ENCODE results near the gene COL23A1.
A peak's percentile ranks its signal among the peaks of the same experiment; 100 is the strongest.
"Not testable (repeated sequence)": the region's sequence is repeated elsewhere in the genome, so short reads cannot be mapped to it uniquely, and the experiment has no call there.

Gene COL23A1

DNA sequence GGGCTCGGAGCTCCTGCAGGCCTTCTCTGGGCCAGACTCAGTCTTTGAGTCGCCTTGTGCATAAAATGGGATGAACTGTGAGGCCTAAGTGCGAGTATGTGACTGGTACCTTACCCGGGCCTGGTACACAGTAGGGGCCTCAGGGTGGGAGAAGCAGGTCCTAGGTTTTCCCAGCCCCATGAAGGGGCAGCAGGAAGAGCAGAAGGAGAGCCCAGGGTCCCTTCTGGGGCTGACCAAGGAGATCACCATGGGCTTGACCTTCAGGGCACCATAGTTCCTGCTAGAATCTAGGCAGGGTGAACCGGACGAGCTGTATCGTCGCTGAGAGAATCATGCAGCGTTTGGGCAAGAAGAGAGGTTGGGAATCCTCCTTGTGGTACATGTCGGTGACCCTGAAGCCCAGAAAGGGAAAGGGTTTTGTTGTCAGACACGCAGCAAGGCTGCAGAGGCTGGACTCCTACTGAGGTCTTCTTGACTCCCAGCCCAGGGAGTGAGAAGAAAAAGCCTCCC is 357.2 kb downstream of the COL23A1 start:
- H3K27ac ChIP-seq = peak overlapping the region; percentile 90

DNA sequence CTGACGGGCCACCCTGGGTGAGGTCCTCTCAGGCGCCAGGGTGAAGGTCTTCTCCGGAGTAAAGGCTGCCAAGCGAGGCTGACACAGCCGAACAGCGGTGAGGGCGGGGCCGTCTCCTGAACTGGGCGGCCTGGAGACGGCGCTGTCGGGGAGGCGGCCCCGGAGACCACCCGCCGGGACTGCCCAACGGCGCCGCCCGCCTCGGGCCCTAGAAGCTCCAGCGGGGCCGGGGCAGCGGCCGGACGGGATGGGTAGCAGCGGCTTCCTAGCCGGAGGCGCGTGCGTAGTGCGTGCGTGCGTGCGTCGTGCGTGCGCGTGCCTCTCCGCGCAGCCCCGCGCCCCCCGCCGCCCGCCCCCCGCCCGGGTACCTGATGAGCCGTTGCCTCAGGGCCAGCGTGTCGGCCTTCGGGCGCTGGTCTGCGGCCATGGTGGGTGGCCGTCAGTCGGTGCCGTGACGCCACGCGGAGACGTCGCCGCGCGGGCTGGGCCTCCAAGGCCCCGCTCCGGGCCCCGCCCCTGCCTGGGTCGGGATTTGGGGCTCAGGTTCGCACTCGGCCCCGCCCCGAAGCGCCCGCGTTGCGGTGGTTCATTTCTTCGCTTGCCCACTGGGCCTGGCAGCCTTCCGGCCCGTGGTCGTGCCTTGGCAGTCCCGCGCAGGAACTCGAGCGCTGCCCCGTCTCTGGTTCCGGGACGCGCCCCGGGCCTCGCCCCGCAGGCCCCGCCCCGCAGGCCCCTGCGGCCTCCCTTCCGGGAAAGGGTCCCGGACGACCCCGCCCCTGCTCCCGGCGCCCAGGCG is 357.9 kb downstream of the COL23A1 start, which contains the start of gene PHYKPL:
Gene PHYKPL (minus strand): TSS at position 679 of the 796 bp plus-strand sequence. CDS start 252 bp downstream, at position 427.
- H3K27ac ChIP-seq = peak within 1 kb of the TSS; percentile 90
- TF ChIP-seq, protein P1, sequence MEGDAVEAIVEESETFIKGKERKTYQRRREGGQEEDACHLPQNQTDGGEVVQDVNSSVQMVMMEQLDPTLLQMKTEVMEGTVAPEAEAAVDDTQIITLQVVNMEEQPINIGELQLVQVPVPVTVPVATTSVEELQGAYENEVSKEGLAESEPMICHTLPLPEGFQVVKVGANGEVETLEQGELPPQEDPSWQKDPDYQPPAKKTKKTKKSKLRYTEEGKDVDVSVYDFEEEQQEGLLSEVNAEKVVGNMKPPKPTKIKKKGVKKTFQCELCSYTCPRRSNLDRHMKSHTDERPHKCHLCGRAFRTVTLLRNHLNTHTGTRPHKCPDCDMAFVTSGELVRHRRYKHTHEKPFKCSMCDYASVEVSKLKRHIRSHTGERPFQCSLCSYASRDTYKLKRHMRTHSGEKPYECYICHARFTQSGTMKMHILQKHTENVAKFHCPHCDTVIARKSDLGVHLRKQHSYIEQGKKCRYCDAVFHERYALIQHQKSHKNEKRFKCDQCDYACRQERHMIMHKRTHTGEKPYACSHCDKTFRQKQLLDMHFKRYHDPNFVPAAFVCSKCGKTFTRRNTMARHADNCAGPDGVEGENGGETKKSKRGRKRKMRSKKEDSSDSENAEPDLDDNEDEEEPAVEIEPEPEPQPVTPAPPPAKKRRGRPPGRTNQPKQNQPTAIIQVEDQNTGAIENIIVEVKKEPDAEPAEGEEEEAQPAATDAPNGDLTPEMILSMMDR (conservative IDR thresholded peaks at IDR 0.05) = no peak

More for the DNA sequence above, 357.2 kb downstream of the COL23A1 start:
- TF ChIP-seq, protein P1 (conservative IDR thresholded peaks at IDR 0.05) = no peak

DNA sequence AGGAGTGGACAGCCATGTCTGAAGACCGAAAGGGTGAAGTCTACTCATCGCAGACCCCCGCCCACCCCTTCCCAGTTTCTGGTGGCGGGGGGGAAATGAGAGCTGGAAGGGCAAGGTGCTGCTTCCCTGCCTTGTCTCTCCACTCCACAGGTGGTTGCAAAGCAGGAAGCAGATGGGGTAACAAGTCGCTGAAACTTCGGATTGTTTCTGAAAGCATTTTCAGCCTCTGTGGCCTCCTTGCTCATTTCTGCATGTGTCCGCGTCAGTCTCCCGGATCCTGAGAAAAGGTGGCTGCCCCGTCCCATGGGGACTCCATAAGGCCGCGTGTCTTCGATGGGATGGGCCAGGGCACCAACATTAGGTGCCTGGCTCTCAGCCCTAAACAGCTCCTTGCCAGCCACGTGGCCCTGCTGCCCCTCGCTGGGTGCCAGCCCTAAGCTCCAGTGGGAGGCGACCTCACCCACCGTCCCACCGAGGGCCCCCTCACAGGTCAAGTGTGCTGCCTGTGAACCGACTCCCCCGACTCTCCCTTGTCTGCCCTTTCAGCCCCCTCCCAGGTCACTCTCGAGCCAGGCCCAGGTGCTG is 358.6 kb downstream of the COL23A1 start:
- TF ChIP-seq, protein P1 (conservative IDR thresholded peaks at IDR 0.05) = no peak
- peak overlapping the region; percentile 90 for H3K27ac ChIP-seq

- peak overlapping the region; percentile 90 for H3K27ac ChIP-seq
- TF ChIP-seq, protein P1 (conservative IDR thresholded peaks at IDR 0.05) = no peak
Observed at GRCh38 chr5:178230879-178231538, 359.2 kb downstream of the COL23A1 start.

GRCh38 chr5:178229861-178230260 is 360.3 kb downstream of the COL23A1 start:
- TF ChIP-seq, protein P1 (conservative IDR thresholded peaks at IDR 0.05) = no peak
- H3K27ac ChIP-seq = no peak overlapping the region

GRCh38 chr5:178229111-178229510 is 361.1 kb downstream of the COL23A1 start:
- H3K27ac ChIP-seq = not testable (repeated sequence)

DNA sequence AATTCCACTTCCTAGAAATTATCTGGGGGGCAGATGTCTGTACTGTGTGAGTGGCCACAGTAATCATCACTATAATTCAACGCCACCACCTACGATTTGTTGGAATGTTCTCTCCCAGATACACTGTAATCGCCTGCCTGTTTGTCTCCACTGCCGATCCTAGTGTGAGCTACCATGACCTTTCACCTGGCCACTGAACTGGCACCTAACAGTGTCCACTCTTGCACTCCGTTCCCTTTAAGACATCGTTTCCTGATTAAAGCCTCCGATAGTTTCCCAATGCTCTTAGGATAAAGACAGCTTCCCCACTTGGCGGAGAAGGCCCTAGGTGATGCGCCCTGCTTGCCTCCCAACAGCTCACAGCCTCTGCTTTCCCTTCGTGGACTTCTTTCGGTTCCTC is 361.6 kb downstream of the COL23A1 start:
- TF ChIP-seq, protein P1 (conservative IDR thresholded peaks at IDR 0.05) = no peak
- H3K27ac ChIP-seq = no peak overlapping the region

Data from VCaP (cell line).